HCEC 1CT (cell line): ENCODE results near the gene METTL25B.
A peak's percentile ranks its signal among the peaks of the same experiment; 100 is the strongest.
"Not testable (repeated sequence)": the region's sequence is repeated elsewhere in the genome, so short reads cannot be mapped to it uniquely, and the experiment has no call there.

Experiments used
- DNase-seq: peaks from one replicate; pipeline ENCODE4 v3.0.0-alpha.2; 2017

The METTL25B gene

GRCh38 chr1:156750191-156750672 is 22.0 kb downstream of the METTL25B start:
- peak; percentile 41 for DNase-seq

- peak; percentile 26 for DNase-seq
These were observed 22.6 kb downstream of the METTL25B start for GRCh38 chr1:156750711-156751450.

GRCh38 chr1:156751451-156751756 is 23.1 kb downstream of the METTL25B start, which contains the start of gene HDGF:
TSS of gene HDGF (minus strand) at chr1:156751675. CDS start at chr1:156751429, 246 bp downstream.
- no peak for DNase-seq

DNA sequence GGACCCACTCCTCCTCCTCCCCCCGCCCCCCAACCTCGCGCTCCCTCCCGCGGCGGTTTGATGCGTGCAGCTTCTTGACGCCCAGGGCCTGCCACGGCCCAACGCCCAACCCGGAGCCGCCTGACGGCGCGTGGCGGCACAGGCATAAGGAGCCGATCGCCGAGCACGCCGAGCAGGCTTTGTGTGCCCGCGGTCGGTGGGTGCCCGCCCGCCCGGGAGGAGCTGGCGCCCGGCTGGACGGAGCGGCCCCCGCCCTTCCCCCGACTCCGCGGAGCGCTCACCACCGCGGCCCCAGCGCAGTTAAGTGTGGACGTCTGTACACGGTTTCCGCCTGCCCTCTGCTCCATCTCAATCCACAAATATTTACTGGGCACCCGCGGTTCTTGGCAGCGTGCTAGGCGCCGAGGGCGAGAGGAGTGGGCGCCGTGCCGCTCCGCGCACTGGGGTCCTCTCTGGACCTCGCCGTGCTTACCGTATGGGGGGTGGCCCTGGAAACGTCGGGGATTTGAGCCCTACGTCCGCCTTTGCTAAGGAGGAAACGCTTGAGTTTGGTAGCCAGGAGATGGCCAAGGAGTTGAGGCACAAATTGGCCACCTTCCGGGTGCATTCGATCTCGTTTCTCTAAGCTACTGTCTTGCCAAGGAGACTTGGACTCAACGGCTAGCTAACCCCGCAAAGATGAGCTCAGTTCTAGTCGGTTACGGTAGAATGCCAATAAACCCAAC is 23.6 kb downstream of the METTL25B start:
- peak; percentile 91 for DNase-seq

- DNase-seq = no peak
These were observed 24.7 kb downstream of the METTL25B start for GRCh38 chr1:156752843-156753482.

GRCh38 chr1:156754219-156754618 is 25.9 kb downstream of the METTL25B start:
- DNase-seq = no peak

DNA sequence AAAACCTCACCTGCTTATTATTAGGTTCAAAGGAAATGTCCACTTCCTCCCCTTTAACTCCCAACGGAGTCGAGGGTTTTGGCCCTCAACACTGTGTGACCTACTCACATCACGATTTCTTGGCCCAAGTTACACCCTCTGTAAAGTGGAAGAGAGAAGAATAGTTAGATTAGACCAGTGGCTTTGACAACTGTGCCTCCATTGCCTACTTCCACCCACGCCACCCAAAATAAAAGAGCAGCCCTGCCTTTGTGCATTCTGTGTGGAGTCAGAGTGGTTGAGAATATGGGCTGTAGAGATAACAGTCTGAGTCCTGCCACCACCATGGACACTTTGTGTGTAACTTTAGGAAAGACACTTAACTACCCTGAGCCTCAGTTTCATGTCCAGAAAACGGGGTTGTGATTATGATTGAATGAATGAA is 27.3 kb downstream of the METTL25B start:
- no peak for DNase-seq

DNA sequence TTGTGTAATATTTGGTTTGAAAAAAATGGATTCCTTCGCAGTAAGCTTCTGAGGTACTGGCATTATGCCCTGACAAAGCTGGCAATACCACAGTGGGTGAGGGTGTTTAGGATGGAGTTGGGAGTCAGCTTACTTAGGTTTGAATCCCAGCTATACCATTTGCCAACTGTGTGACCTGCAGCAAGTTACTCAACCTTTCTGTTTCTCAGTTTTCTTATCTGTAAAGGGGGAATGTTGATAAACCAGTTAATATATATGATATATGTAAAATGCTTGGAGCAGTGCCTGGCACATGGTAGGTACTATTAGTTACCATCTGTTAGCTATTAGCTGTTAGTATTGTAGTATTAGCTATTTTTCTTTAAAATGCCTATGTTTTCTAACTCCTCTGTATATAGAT is 28.1 kb downstream of the METTL25B start:
- DNase-seq = no peak

DNA sequence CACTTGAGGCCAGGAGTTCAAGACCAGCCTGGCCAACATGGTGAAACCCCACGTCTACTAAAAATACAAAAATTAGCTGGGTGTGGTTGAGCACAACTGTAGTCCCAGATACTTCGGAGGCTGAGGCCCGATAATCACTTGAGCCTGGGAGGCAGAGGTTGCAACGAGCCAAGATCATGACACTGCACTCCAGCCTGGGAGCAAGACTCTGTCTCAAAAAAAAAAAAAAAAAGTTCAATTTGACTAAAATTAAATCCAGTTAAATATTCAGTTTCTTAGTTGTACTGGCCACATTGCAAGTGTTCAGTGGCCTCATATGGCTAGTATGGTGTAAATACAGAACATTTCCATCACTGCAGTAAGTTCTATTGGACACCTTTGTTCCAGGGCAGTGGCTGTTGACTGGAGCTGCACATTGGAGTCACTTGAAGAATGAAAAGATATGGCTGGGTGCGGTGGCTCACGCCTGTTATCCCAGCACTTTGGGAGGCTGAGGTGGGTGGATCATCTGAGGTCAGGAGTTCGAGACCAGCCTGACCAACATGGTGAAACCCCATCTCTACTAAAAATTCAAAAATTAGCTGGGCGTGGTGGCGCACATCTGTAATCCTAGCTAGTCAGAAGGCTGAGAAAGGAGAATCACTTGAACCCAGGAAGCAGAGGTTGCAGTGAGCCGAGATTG is 29.4 kb downstream of the METTL25B start:
- DNase-seq = not testable (repeated sequence)

- DNase-seq = no peak
These were observed 32.0 kb downstream of the METTL25B start for GRCh38 chr1:156760092-156760795.

DNA sequence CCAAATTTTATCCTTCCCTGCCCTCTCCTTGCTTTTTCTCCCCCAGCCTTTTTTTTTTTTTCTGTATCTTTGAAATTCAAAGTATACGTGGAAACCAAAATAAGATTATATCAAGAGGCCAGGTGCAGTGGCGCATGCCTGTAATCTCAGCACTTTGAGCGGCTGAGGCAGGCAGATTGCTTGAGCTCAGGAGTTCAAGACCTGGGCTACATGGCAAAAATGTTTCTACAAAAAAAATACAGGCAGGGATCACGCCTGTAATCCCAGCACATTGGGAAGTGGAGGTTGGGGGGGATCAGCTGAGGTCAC is 32.5 kb downstream of the METTL25B start:
- DNase-seq = no peak

DNA sequence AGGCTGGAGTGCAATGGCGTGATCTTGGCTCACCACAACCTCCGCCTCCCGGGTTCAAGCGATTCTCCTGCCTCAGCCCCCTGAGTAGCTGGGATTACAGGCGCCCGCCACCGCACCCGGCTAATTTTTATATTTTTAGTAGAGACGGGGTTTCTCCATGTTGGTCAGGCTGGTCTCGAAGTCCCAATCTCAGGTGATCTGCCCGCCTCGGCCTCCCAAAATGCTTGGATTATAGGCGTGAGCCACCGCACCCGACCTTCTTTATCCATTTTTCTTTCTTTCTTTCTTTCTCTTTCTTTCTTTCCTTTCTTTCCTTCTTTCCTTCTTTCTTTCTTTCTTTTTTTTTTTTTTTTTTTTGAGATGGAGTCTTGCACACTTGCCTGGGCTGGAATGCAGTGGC is 36.9 kb downstream of the METTL25B start:
- not testable (repeated sequence) for DNase-seq

- DNase-seq = no peak
These were observed 37.4 kb downstream of the METTL25B start for GRCh38 chr1:156765666-156766065.

- DNase-seq = peak; percentile 16
These were observed 38.2 kb downstream of the METTL25B start for GRCh38 chr1:156766298-156767100.

GRCh38 chr1:156767101-156767878 is 39.0 kb downstream of the METTL25B start, which contains the start of gene PRCC:
TSS of gene PRCC (plus strand) at chr1:156767535. CDS start at chr1:156767772, 237 bp downstream.
- DNase-seq = peak; percentile 100

GRCh38 chr1:156767879-156768604 is 39.8 kb downstream of the METTL25B start:
- peak; percentile 20 for DNase-seq

GRCh38 chr1:156768610-156769295 is 40.5 kb downstream of the METTL25B start:
- no peak for DNase-seq

DNA sequence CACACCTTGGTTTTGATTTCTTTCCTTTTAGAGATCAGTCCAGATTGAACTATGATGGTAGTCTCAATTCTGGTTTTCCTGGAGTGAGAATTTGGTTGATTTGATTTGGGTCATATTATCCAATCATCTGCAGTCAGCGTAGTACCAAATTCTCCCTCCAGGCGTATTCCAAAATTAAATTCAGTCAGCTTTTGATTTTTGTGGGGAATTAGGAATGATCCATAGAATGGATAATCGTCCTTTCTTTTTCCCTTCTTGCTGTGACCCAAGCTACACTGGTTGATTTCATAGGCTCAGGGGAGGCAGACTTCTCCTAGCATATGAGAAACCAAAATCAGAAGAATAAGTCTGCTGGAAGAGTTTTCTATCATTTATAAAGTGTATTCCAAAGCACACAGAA is 44.0 kb downstream of the METTL25B start:
- DNase-seq = no peak

GRCh38 chr1:156772728-156773497 is 44.6 kb downstream of the METTL25B start:
- no peak for DNase-seq
